Skeletal muscle cell (primary cell): ENCODE measurements around the gene MXI1.
"Not testable (repeated sequence)": the region's sequence is repeated elsewhere in the genome, so short reads cannot be mapped to it uniquely, and the experiment has no call there.

Source experiments
- DNase-seq: peaks from one replicate; pipeline ENCODE4 v3.0.0-alpha.2; 2010; ENCODE audit warnings: low read depth
- H3K4me3 ChIP-seq: 2 replicates; pipeline ENCODE4 v1.5.1; 2011; ENCODE audit warnings: low read depth, mild to moderate bottlenecking, control low read depth, low read length, moderate library complexity

The MXI1 gene

DNA sequence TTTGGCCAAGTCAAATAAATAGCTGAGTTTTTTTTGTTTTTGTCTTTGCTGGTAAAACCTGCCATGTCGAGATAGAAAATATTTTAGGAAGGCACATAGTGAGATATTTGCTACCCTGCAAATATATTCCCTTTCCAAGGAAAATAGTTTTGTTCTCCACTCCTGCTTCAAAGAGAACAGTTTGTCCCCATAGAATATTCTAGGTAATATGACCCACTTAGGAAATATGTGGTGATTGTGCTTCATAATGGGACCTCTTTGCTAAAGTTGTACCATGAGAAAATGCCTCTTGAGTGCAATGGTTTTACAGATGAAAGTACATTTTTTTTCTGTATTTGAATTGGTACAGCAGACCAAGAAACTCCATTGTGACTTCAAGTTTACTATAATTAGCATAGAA lies 55.8 kb downstream of the MXI1 start:
- H3K4me3 ChIP-seq: no peak overlapping the region
- DNase-seq: peak; percentile 17

DNA sequence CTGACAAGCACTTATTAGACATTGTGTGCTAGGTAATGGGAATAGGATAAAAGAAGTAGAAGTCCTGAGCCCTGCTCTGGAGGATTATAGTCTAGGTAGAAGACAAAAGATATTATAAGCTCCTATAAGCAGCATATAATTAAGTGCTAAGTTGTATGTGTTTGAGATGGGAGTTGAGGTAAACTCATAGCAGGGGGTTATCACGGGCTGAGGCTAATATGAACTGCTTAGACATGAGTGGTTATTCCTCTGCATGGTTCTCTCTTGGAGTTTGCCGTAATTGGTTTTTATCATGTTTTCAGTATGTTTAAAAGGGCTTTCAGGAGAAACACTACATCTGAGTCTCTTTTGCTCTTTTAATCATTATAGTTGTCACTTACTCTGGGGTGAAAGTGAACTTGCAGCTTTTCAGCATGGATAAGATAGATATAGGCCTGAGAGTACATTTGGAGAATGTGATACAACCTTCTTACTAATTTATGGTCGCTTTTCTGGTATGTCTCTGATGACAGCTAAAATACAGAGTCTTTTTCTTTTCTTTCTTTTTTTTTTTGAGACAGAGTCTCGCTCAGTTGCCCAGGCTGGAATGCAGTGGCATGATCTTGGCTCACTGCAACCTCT lies 58.3 kb downstream of the MXI1 start:
- no peak for DNase-seq
- H3K4me3 ChIP-seq: no peak overlapping the region

DNA sequence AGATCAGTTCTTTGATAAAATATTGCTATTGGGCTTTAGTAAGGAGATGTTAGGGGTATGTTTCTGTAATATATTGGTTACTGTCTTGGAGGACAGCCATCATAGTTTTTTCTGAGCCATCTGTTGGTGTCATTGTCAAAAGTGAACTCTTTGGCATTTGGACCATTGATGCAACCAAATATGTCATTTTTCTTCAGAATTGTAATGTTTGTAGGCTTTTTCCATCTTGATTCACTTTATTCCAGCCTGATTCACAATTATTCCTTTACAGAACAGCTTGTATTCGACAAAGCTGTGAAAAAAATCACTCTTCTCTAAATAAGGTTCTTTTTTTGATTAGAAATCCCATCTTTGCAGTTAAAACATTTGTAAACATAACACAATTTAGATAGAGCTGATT lies 59.9 kb downstream of the MXI1 start:
- no peak overlapping the region for H3K4me3 ChIP-seq
- no peak for DNase-seq

DNA sequence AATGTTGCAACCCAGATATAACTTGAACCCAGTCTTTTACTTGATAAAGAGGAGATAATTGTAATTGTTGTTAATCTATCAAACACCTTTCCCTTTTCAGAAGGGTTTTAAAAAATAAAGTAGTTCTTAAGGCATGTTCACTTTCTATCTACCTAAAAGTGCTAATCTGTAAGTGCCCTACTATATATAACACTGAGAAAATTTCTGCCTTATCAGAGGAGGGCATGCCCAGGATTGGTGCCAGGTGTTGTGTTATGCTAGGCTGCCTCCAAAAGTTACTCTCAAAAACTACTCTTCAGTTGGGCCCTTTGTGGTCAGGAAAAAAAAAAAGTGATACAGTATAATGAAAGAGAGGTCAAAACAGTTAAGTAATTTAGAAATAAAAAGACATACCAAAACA lies 61.0 kb downstream of the MXI1 start:
- no peak overlapping the region for H3K4me3 ChIP-seq
- DNase-seq: no peak

DNA sequence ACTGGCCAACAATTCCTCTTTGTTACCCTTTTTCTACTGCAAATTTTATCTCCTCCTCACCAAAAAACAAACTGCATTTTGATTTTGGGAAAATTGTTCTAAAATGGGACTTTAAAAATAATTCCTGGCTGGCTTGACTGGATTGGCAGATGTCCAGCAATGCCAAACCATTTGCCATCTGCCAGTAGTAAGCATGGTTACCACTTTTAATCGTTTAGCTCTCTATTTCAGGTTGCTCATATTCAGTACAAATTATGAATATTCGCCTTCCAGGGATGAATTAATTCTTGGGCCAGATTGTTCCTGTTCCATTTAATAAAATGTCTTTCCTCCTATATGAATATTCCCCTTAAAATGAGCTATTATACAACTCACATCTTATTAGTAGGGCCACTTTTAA lies 61.6 kb downstream of the MXI1 start:
- H3K4me3 ChIP-seq: no peak overlapping the region
- DNase-seq: no peak

DNA sequence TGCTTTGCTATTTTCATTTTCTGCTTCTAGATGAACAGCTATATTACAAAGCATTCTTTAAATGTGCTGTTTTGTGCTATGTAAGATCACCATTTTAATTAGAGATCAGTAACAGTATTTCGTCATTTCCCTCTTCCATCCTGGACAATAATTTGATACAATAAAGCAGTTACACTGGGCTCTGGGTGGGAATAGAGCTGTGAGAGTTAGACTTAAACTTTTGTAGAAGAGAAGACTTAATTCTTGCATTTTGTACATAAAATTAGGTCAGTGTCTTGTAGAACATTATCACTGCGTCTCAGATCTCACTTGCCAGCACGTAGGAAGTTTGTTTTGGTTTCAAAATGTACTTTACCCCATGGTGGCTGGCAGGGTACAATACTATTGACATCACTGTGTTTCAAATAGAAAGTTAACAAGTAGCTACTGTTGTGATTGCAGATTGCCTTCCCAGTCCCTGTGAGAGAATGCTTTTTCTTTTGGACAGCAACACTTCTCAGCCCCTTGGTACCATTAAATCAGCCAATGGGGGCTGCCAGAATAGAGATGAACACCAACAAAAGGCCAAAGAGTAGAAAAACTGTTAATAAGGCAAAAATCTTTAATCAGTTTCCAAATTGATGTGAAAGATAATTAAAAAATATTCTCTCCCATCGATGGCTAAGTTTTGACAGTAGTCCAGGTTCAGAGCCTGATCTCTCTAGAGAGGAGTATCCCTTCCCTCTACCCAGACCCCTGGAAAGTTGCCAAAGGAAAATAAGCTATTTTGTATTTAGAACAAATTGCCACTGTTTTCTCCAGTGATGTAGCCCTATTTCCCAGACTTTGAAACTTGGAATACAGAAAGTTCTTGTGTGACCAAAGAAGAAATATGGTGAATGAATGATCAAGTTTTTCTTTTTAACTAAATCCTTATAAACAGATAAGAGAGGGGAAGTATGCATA lies 62.2 kb downstream of the MXI1 start:
- H3K4me3 ChIP-seq: no peak overlapping the region

DNA sequence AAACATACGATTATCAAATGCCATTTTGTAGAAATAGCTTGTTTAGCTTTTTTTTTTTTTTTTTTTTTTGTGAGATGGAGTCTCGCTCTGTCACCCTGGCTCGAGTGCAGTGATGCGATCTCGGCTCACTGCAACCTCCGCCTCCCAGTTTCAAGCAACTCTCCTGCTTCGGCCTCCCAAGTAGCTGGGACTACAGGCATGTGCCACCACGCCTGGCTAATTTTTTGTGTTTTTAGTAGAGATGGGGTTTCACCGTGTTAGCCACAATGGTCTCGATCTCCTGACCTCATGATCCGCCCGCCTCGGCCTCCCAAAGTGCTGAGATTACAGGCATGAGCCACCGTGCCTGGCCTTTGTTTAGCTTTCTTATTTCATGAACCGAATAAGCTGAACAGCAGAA lies 65.6 kb downstream of the MXI1 start:
- not testable (repeated sequence) for DNase-seq, H3K4me3 ChIP-seq

More for the DNA sequence above, 62.2 kb downstream of the MXI1 start:
- peak; percentile 40 for DNase-seq

DNA sequence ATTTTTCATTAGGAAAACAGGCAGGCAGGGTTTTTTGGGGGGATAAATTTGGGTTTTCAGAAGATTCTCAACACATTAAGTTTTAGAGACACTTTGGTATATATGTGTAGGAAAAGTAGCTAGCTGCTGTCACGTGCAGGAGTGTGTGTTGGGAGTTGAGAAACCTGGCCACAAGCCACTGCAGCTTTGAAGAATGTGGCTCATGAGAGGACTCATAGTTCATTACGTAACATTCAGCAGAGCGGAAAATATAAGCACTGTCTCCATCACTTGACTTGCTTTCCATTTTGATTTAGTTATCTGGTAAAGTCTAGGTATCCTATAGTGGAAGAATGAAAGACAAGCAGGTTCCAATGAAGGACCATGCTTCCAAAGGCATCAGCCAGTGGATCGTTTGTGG lies 66.1 kb downstream of the MXI1 start:
- no peak overlapping the region for H3K4me3 ChIP-seq
- DNase-seq: peak; percentile 78

DNA sequence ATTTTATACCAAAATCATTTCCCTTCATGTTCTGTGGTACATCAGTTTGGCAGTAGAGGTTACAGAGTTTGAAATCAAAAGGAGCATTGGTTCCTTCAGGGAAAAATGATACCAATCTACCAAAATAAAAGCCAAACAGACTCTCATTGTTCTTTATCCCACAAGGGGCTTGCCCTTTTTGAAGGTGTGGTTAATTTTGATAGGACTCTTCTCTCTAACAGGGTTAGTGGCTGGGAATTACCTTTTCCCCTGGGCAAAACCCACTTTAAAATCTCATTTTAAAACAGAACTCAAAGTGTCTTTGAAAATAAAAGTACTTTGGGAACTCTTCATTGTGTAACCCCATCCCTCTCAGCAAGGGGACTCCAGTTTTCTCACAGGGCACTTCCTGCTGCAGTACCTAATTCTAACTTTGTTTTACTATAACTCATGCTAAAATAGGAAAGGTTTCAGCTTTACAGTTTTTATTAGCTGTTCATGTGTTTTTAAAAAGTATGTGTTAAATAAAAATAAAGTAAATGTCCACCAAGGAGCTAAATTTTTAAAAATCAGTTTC lies 66.7 kb downstream of the MXI1 start:
- no peak overlapping the region for H3K4me3 ChIP-seq
- DNase-seq: no peak

DNA sequence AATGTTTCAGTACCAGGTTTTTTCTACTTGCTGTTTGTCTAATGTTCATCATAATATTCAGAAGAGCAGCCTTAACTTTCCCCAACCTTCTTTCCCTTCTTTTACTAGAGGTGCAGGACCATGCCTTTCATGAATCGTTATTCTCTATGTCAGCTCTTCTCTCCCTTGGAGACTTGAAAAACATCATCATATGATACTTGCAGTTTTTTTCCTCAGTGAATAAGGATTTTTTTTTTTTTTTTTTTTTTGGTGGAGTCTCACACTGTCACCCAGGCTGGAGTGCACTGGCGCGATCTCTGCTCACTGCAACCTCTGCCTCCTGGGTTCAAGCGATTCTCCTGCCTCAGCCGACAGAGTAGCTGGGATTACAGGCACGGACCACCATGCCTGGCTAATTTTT lies 67.2 kb downstream of the MXI1 start:
- no peak for DNase-seq
- H3K4me3 ChIP-seq: no peak overlapping the region

DNA sequence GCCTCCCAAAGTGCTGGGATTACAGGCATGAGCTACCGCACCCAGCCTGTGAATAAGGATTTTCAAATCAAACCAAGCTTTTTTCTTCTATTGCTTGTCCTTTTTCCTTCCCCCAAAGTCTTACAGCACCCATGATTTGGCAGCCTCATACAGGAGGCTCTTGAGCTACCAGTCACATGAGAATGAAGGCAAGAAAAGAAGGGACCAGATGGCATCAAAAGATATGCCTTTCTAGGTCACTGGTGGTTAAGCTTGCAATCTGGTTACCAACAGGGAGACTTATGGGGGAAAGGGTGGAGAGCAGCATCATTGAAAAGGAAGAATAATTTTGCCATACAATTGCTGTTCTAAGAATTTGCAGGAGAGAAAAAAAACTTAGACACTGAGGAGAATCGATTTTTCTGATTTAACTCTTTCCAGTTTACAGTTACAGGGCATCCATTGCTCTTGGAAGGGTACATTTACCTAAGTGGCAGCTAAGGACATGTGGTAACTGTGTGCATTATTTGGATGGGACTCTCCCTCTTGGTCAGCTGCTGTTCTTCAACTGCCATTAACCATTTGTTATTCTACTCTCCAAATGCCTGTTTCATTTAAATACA lies 67.8 kb downstream of the MXI1 start:
- H3K4me3 ChIP-seq: no peak overlapping the region
- DNase-seq: no peak

DNA sequence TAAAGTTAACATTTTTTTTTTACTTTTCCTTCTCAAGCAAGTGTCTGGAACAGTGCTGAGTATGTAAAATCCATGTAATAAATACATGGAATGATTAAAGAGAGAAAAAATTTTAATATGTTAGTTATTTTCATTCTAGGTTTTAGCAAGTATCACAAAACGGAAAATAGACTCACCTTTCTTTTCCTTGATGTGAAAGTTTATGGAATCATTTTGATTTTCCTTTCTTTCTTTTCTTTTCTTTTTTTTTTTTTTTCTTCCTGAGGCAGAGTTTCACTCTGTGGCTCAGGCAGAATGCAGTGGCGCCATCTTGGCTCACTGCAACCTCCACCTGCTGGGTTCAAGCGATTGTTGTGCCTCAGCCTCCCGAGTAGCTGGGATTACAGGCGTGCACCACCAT lies 69.2 kb downstream of the MXI1 start:
- no peak for DNase-seq
- no peak overlapping the region for H3K4me3 ChIP-seq

DNA sequence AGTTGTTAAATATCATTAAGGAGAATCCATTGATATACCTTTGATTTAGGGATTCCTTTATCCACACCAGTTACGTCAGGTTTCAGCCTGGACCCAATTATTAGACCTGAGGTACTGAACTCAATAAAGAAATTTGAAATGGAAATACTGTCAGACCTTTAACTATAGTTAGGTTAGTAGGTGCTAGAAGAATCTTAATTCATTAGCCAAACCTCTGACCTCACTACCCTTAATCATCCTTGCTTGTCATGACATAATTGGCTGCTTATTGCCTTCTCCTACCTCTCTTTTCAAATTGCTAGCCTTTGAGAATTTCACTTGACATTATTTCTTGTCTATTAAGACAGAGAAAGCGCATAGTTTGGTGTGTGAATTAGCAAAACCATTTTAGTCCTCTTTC lies 70.2 kb downstream of the MXI1 start:
- H3K4me3 ChIP-seq: no peak overlapping the region
- DNase-seq: no peak

DNA sequence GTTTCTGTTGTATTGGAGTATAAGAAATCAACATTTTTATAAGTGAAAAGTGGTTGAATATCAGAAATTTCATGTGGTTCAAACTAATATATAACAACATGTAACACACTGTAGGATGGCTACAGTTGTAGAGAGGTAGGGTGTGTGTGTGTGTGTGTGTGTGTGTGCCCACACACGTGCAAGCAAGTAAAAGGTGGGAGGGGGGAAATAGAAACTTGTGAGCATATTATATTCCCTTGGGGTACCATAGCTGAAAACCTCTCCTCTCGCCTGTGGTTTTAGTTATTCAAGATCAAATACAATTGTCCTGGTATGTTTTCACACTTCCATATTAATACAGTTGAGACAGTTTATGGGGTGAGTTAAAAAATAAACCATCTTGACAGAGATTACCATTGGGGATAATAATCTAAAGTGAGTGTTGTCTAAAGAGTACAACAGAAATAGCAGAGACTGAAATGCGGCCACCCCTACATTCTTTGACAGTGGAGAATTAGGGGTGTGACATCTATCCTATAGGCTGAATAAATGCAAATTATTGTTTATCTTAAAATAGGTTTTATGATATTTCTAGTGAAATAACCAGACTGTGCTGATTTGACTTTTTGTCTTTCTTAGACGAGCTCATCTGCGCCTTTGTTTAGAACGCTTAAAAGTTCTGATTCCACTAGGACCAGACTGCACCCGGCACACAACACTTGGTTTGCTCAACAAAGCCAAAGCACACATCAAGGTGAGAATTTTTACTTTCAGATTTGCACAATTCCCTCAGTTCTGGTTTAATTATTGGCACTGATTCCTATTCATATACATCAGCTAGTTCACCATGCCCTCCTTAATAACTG lies 71.4 kb downstream of the MXI1 start:
- DNase-seq: no peak
- no peak overlapping the region for H3K4me3 ChIP-seq

DNA sequence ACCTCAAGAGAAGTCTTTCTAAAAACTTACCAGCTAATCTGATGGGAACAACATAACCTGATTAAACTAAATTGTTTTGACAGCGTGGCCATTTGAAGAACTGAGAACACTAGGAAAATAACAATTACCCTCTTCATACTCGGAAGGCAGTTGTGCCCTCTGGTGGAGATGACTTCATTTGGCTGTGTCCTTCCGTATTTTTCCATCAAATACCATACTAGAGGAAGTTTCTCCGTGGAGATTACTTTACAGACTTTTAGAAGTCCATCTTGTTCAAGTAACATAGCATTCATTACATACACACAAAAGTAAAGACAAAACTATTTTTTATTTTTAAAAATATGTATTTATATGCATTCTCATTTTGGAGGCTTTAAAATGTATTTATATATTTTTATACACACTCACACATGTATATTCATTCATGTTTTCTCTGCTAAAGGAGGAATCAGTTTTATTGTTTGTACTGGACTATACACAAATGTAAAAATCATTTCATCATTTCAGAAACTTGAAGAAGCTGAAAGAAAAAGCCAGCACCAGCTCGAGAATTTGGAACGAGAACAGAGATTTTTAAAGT lies 72.1 kb downstream of the MXI1 start:
- peak; percentile 23 for DNase-seq
- no peak overlapping the region for H3K4me3 ChIP-seq

DNA sequence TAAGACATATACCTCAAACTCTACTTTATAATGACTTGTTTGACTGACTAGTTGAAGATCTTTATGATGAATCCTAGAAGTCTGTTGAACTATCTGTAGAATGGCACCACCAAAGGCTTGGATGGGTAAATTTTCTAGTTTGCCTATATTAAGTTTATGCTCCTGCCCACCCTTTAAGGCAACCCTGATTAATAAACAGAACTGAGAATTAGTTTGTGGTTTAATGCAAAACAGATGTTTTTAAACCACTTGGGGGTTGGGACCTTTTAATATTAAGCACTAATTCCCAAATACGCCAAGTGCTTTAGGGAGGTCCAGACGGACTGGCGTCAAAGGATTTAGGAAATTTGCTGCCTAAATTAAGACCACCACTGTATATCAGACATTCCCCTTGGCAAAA lies 76.9 kb downstream of the MXI1 start:
- no peak for DNase-seq
- H3K4me3 ChIP-seq: no peak overlapping the region

DNA sequence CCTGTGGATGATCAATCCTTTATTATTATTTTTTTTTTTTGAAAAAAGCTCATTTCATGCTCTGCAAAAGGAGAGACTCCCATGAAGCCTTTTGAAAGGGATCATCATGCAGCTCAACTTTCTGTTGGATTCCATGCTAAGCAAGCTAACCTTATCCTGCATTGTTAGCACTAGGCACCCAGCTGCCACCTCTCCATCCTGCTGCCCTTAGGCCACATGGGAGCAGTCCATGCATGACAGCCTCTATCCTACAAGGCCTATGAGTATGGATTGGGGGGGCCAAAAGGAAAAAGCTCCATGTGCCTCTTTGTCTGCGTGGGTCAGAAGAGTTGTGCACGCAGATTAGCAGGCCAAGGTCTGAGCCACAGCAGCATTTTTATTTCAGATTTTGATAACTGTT lies 78.1 kb downstream of the MXI1 start:
- H3K4me3 ChIP-seq: no peak overlapping the region
- no peak for DNase-seq

DNA sequence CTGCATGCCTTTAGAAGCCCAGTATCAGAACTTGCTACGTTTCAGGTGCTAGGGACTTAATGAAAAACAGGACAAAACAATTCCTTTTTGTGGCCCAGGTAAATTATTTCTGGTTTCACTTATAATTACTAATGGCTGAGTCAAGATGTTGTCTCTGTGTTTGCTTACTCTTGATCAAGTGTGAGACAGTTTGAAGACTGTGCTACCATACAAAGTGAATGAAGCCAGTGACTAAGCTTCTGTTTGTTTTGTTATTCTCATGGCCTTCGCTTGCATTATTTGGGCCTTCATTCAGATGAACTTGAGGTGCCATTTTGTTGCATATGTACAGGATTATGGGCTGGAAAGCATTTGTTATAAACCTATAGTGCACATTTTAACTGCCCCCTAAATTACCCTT lies 79.4 kb downstream of the MXI1 start:
- no peak overlapping the region for H3K4me3 ChIP-seq
- DNase-seq: no peak

DNA sequence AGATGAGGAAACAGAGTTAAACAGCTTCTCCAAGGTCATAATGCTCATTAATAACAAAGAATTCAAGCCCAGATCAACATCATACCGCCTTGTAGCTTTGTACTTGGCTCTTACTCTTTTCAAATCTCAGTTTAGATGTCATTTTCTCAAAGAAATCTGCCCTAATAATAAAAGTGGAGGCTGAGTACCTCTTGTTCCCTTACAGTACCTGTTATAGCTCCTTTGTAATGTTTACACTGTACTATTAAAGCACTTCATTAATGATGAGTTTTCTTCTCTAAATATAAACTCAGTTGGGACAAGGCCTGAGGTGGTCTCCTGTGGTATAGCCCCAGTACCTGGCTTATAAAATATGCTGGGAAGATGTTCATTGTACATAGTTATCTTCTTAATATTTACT lies 89.6 kb downstream of the MXI1 start:
- no peak overlapping the region for H3K4me3 ChIP-seq
- no peak for DNase-seq
